Esophagus muscularis mucosa (tissue), 3 donors: ENCODE results near the gene TIMM17A.

Experiments
- POLR2A ChIP-seq: fragments of 450-650 bp; IDR thresholded peaks from one replicate; pipeline ENCODE4 v1.6.1; 2017; ENCODE audit warnings: antibody characterized with exemption, moderate library complexity, mild to moderate bottlenecking, low read depth
- TF ChIP-seq, protein P1 (sequence below), 3 experiments: fragments of 200-600 bp in 2 of 3; fragments of 450-650 bp in 1 of 3; sonication (generic) in 2 of 3; IDR thresholded peaks; one replicate each; pipeline ENCODE4 v1.5.1; 2017 to 2019; ENCODE audit warnings: antibody characterized with exemption in 3 of 3, mild to moderate bottlenecking in 2 of 3, moderate library complexity in 1 of 3

DNA sequence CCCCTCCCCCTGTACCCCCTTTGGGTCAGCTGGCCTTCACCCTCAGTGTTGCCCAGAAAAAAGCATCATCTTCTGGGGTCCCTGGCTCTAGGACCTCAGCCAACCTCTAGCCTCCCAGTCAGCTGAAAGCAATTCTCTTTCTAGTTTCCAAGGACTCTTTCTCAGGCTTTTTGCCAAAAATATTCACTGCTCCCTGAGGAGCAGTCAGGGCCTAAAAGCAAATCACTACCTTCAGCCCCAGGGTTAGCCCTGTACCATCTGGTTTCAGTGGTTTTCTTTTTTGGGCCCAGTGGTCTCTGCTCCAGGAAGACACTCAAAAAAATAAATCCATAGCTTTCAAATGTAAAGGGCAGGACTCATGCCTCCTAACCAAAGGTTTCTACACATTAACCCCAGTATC, 5.8 kb upstream of the TIMM17A start:
- TF ChIP-seq, protein P1, sequence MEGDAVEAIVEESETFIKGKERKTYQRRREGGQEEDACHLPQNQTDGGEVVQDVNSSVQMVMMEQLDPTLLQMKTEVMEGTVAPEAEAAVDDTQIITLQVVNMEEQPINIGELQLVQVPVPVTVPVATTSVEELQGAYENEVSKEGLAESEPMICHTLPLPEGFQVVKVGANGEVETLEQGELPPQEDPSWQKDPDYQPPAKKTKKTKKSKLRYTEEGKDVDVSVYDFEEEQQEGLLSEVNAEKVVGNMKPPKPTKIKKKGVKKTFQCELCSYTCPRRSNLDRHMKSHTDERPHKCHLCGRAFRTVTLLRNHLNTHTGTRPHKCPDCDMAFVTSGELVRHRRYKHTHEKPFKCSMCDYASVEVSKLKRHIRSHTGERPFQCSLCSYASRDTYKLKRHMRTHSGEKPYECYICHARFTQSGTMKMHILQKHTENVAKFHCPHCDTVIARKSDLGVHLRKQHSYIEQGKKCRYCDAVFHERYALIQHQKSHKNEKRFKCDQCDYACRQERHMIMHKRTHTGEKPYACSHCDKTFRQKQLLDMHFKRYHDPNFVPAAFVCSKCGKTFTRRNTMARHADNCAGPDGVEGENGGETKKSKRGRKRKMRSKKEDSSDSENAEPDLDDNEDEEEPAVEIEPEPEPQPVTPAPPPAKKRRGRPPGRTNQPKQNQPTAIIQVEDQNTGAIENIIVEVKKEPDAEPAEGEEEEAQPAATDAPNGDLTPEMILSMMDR (IDR thresholded peaks at IDR 0.05), result no peak
- no peak for TF ChIP-seq POLR2A
